NB4 (cell line): Measurements from ENCODE around the gene MAMDC4.
"Not testable (repeated sequence)": the region's sequence is repeated elsewhere in the genome, so short reads cannot be mapped to it uniquely, and the experiment has no call there.

Experiments used
- DNase-seq: peaks from one replicate; pipeline ENCODE4 v3.0.0; 2010; ENCODE audit warnings: low read depth
- H3K4me3 ChIP-seq: one replicate; pipeline ENCODE4 v1.5.1; 2011; ENCODE audit warnings: mild to moderate bottlenecking, low read depth, low read length, moderate library complexity
- CTCF ChIP-seq: IDR thresholded peaks from one replicate; pipeline ENCODE4 v1.5.1; 2012; ENCODE audit warnings: low read depth, low read length
- MAX ChIP-seq: IDR thresholded peaks from 2 replicates; pipeline ENCODE4 v1.6.1; 2011; ENCODE audit warnings: low read depth, low read length
- MYC ChIP-seq: IDR thresholded peaks from 2 replicates; pipeline ENCODE4 v1.6.1; 2011; ENCODE audit warnings: low read depth, low read length
- POLR2A ChIP-seq: IDR thresholded peaks from 2 replicates; pipeline ENCODE4 v1.6.1; 2011; ENCODE audit warnings: mild to moderate bottlenecking; ENCODE audit not compliant: insufficient read length; ENCODE audit errors: extremely low read depth

MAMDC4 gene

DNA sequence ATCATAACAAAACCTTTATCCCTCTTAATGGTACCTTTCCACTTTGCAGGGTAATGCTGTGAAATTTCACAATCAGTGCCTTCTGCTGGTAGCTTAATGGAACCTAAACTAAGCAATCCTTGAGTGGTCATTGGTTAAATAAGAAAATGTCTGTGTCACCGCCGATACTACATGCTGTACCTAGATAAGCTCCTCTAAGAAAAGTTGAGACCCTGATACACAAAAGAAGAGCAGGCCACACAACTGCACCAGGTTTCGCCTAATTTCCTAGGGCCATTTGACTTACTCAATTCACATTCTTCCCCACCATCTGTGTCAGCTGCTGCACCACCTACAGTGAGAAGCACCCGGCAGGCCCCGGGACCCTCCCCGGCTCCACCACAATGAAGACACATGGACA is 23.0 kb downstream of the MAMDC4 start:
- no peak overlapping the region for H3K4me3 ChIP-seq
- no peak for DNase-seq
- TF ChIP-seq POLR2A (no peak), CTCF (no peak)

DNA sequence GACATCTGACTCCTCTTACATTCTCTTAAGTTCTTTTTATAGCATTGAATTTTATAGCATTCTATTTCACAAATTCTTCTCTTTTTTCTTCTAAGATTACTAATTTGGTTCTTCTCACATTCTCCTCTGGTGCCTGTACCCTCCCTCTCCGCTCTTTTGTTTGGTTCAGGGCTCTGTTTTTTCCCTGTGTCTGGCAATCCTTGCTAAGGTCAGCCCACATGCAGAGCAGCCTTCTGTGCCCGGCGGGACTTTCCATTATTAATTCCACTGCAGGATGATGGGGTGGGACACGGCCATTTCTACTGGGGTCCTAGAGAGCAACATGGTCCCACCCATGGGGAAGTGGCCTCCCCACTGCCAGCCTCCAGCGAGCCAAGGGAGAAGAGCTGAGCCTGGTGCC is 24.3 kb downstream of the MAMDC4 start:
- H3K4me3 ChIP-seq = no peak overlapping the region
- no peak for TF ChIP-seq MYC
- no peak for DNase-seq

GRCh38 chr9:136880651-136881050 is 28.5 kb downstream of the MAMDC4 start:
- no peak for TF ChIP-seq MAX
- DNase-seq = no peak
- H3K4me3 ChIP-seq = no peak overlapping the region

- DNase-seq = no peak
- no peak overlapping the region for H3K4me3 ChIP-seq
- no peak for TF ChIP-seq MAX
- no peak for TF ChIP-seq POLR2A
- TF ChIP-seq CTCF = no peak
- no peak for TF ChIP-seq MYC
These were observed 29.6 kb downstream of the MAMDC4 start for GRCh38 chr9:136881691-136882108.

DNA sequence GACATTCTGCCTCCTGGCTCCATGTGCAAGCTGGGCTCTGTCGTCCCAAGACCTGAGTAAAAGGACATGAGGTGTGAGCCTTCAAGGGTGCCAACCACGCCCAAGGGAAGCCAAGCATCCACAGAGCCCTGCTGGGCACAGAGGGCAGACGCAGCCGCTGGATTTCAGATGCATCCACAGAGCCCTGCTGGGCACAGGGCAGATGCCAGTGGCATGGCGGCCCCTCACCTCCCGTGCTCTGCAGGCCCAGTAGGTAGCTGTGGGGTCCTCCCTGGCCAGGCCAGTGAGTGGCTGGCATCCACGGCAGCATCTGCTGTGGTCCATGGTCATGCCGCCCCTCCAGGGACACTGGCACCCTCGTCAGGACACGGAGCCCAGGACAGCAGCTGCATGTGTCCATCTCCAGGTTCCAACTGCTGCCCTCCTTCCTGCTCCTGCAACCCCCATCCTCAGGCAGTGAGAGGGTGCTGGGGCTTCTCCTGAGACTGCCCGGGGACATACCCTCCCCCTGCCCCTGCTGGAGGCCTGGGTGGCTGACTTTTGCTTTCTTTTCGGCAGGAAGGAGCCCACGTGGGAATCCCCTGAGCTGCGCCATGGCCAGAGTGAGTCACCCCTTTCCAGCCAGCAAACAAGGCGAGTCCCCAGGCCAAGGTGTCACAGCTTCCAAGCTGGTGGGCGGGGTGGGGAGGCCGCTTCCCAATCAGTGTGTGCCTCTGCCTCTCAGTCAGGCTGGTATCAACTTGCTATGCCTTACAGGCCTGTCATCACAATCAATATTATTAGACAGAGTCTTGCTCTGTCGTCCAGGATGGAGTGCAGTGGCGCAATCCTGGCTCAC is 30.2 kb downstream of the MAMDC4 start:
- no peak for TF ChIP-seq POLR2A
- TF ChIP-seq MYC = peak; percentile 78
- TF ChIP-seq CTCF = no peak
- peak; percentile 86 for TF ChIP-seq MAX
- DNase-seq = peak; percentile 75
- H3K4me3 ChIP-seq = no peak overlapping the region

DNA sequence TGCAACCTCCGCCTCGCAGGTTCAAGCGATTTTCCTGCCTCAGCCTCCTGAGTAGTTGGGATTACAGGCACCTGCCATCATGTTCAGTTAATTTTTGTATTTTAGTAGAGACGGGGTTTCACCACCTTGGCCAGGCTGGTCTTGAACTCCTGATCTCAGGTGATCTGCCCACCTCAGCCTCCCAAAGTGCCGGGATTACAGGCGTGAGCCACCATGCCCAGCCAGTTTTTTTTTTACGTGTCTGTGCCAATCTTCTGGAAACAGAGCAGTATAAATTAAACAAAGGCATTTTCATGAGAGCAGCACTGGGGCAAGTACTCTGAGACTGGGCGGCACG is 30.8 kb downstream of the MAMDC4 start:
- not testable (repeated sequence) for H3K4me3 ChIP-seq, DNase-seq

DNA sequence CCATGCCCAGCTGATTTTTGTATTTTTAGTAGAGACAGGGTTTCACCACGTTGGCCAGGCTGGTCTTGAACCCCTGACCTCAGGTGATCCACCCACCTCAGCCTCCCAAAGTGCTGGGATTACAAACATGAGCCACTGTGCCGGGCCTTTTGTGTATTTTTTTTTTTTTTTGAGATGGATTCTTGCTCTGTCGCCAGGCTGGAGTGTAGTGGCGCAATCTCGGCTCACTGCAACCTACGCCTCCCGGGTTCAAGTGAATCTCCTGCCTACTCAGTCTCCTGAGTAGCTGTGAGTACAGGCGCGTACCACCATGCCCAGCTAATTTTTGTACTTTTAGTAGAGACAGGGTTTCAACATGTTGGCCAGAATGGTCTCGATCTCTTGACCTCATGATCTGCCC is 31.5 kb downstream of the MAMDC4 start:
- not testable (repeated sequence) for DNase-seq, H3K4me3 ChIP-seq

DNA sequence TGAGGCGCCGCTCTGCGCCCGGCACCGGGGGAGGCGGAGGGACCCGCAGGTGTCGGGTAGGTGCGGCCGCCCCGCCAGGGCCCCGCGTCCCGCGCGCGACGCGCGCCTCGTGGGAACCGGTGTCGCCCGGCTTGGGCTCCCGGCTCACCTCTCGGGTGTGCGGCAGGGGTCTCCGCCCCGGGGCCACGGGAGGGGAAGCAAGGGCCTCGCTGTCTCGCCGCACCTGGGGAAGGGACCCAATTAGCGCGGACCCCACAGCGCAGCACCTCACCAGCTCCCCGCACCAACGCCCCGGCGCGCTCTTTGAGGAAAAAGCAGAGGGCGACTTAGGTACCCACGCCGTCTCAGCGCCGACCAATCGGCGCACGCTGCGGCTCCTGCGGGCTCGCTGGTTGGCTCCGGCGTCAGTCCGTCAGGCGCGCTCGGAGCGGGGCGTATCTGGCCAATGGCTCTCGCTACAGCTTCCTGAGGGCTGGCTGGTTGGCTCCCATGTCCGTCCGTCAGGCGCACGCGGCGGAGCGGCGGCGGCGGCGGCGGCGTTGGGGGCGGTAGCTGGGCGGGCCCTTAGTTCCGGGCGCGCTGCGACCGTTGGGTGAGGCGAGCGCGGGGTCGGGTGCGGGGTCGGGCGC is 33.9 kb downstream of the MAMDC4 start, which contains the start of gene TRAF2:
Gene TRAF2 (plus strand): TSS at position 567 of the 629 bp plus-strand sequence. CDS start 12,225 bp downstream, outside the sequence.
- DNase-seq = peak; percentile 99
- peak within 1 kb of the TSS; percentile 80 for H3K4me3 ChIP-seq
- TF ChIP-seq CTCF (no peak), POLR2A (peak; percentile 83), MAX (peak; percentile 71), MYC (peak; percentile 79)
